Activated CD8-positive, alpha-beta memory T cell treated with anti-CD3 and anti-CD28 coated beads for 24 hours (primary cell): ENCODE measurements around the gene HEPN1.

Source experiments
- DNase-seq: peaks from one replicate; pipeline ENCODE4 v3.0.0-alpha.2; 2020

The HEPN1 gene

GRCh38 chr11:124886476-124886875 is 32.6 kb upstream of the HEPN1 start:
- DNase-seq, result peak; percentile 24

DNA sequence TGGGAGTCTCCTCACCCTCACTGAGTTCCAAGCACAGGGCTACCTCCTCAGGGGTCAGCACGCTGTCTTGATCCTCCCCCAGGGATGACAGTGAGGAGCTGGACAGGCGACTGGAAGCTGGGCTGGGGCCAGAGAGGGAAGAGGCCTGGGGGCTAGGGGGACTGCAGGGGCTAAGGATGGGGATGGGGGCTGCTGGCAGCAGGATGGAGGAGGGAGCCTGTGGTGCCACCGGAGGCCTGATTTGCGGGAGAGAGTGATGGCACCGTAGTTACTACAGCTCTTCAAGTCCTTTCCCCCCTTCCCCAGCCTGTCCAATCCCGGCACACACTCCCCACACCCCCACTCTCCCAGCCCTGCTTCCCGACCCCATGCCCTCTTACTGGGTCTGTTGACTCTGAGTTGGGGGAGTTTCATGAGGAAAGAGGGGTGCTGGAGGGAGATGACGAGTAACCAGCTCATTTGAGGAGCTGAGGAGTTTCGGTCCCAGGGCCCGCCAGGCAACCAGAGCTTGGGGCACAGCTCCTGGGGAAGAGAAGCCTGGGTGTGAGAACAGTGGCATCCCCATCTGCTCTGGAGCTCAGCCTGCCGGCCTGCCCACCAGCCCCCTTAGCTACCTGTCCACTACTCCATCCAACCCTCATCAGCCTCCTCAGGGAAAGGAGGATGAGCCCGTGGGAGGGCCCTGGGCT is 31.9 kb upstream of the HEPN1 start:
- peak; percentile 49 for DNase-seq

DNA sequence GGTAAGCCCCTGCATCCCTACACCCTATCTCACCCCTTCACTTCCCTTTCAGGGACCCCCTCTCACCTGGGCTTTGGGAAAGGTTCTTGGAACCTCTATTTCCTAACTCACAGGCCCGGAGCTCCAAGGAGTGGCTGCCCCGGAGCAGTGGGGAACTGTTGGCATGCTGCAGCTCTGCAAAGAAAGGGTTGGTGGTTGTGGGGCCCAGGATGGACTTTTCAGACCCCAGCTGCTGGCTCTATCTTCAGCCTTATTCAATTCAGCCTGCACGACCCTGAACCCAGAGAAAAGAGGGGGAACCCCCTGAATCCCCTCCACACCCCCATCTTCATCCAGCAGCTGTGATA is 31.4 kb upstream of the HEPN1 start:
- no peak for DNase-seq

- no peak for DNase-seq
Measured at GRCh38 chr11:124889191-124890091, 29.6 kb upstream of the HEPN1 start.

- no peak for DNase-seq
Measured at GRCh38 chr11:124890151-124890550, 28.9 kb upstream of the HEPN1 start.

DNA sequence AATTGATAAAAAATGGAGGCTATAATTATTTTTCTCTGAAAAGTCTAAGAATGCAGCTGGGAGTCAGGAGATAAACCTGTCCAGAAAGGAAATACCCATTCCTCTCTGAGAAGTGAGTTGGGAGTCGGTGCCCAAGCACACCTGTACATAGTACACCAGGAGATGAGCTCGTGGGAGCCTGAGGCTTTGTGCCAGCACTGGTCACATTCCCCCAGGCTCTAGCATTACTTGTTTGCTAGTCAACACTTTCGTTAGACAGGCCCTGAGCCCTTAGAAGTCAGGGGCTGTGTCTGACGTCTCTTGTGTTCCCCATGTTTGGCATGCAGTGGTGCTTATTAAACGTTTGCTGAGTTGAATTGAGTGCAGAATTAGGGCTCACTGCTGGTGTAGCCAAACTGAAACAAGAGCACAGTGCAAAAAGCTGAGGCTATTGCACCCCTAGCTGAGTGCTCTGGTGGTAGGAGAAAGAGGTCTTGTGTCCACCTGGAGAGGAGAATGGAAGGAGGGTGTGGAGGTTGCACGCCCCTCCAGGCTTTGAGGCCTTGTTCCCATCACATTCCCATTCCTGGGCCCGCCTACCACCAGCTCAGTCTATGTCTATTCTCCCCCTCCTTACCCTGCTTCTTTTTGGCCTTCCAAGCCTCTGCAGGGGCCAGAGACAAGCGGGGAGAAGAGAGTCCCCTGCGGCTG is 28.2 kb upstream of the HEPN1 start:
- no peak for DNase-seq

GRCh38 chr11:124891373-124891861 is 27.6 kb upstream of the HEPN1 start:
- DNase-seq, result no peak

- DNase-seq, result no peak
Measured at GRCh38 chr11:124892146-124892545, 26.9 kb upstream of the HEPN1 start.

GRCh38 chr11:124892750-124893454 is 26.1 kb upstream of the HEPN1 start:
- no peak for DNase-seq

DNA sequence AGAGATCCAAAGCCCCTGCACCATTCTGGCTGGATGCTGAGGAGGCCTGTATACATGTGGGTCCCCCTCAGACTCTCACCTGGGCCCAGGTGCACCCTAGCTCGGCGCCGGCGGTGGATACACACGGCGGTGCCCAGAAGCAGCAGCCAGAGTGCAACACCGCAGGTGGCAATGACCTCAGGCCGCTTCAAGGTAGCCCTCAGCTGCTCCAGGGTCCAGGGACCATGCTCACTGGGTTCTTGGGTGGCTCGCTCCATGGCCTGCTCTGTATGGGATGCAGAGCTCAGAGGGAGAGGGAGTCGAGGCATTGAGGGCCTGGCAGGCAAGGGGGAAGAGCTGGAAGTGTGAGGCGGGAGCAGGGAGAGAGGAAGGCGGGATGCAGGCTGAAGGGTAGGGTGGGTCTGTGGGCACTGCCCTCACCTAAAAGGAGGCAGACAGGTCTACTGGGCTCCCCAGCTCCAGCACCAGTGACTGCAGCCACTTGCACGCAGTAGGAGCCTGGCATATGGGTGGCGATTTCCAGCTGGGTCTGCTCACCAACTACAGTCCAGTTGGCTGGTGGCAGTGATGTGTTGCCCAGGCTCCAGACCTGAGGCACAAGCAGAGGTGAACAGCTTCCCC is 25.2 kb upstream of the HEPN1 start:
- DNase-seq, result no peak

DNA sequence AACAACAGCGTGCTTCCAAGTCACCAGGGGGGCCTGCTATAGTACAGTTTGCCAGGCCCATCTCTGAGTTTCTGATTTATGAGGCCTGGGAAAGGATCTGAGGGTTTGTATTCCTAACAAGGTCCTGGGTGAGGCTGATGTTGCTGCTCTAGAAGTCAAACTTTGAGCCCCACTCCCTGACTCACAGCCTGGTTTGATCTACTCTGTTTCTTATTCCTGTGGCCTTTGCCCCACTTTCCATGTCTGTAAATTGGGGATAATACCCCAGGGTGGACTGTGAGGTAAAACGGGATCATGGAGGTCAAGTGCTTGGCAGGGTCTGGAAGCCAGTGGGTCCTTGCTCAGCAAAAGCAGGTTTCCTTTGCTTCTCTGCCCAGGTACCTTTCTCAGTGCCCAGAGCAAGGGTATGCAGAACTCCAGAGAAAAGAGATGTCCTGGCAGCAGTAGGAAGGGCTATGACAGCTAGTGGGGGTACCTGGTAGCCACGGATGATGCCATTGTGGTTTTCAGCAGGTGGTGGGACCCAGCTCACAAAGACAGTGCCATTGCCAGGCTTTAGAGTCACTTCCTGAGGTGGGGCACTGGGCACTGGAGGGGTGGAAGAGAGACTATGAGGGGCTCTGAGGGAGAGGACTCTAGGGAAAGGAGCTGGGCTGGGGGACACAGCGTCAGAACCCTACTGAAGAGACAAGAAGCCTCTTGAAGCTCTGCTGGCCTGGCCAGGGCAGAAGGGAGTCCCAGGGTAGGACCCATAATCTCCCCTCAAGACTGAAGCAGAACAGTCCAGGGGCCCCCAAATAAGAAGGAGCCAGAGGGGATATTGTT is 24.2 kb upstream of the HEPN1 start:
- DNase-seq, result peak; percentile 47

GRCh38 chr11:124895471-124895971 is 23.5 kb upstream of the HEPN1 start:
- no peak for DNase-seq

GRCh38 chr11:124896071-124896750 is 22.8 kb upstream of the HEPN1 start:
- DNase-seq, result peak; percentile 52

- DNase-seq, result peak; percentile 52
Measured at GRCh38 chr11:124896821-124897391, 22.1 kb upstream of the HEPN1 start.

DNA sequence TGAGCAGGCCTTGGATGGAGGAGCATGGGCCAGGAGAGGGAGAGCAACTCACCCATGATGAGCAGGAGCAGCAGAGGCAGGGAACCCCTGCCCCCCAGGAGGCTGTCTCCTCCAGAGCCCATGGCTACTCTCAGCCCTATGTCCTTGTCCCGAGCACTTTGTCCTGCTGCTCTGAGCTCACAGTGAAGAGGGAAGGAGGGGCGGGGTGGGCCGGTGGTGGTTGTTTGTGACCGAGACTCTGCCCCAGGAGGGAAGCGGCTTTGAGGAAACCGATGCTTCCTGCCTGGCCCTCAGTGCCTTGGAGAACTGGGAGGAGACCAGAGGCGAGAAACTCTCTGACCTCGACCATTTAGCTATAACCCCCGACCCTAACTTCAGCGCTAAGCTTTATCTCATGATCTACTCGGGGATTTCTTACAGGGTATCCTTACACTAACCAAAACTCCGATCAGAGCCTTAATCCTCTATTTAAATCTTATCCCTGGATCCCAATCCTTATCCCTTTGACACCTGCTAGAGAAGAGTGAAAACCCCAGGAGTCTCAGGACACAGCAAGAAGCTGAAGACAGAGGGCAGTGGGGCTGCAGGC is 21.3 kb upstream of the HEPN1 start, which contains the start of gene ROBO4:
Gene ROBO4, minus strand, starts transcription at position 192 of the 589 bp plus-strand sequence. Its CDS starts 70 bp downstream, at position 122.
- DNase-seq, result no peak

DNA sequence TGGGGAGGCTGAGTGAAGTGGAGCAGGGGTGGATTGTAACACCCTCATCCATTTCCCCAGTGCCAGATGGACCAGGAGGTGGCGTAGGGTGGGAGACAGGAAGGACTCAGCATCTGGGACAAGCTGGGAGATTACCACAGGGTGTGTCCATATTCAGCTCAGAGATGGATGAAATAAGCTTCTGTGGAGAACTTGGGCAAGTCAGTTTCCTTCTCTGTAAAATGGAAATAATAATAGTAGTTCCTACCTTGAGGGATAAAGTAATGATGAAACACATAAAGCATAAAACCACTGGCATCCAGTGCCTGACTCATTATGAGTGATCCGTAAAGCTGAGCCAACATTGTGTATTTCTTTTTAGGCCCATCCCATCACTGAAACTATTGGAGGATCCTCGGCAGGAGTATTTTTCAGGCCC is 20.8 kb upstream of the HEPN1 start:
- DNase-seq, result no peak

- no peak for DNase-seq
Measured at GRCh38 chr11:124898711-124899110, 20.3 kb upstream of the HEPN1 start.

- no peak for DNase-seq
Measured at GRCh38 chr11:124899383-124900145, 19.5 kb upstream of the HEPN1 start.

GRCh38 chr11:124900464-124900863 is 18.6 kb upstream of the HEPN1 start:
- DNase-seq, result no peak
